Neutrophil (primary cell): ENCODE measurements around the gene NRG2.

Experiments used
- H3K27ac ChIP-seq: fragments of 200-600 bp; sonication (generic); 2 replicates; pipeline ENCODE4 v1.5.1; 2016; ENCODE audit warnings: mild to moderate bottlenecking, moderate library complexity
- H3K27me3 ChIP-seq: fragments of 200-600 bp; sonication (generic); 2 replicates; pipeline ENCODE4 v1.6.0; 2016; ENCODE audit warnings: mild to moderate bottlenecking
- H3K36me3 ChIP-seq: fragments of 200-600 bp; sonication (generic); 2 replicates; pipeline ENCODE4 v1.5.1; 2017
- H3K4me1 ChIP-seq, 2 experiments: fragments of 200-600 bp in 1 of 2; sonication (generic) in 1 of 2; 1 replicate in 1 of 2; 2 replicates in 1 of 2; pipeline versions ENCODE4 v1.5.1 to v1.6.1; 2013 to 2016; ENCODE audit warnings: low read depth in 1 of 2, low read length in 1 of 2, mild to moderate bottlenecking in 1 of 2, moderate library complexity in 1 of 2; ENCODE audit not compliant: control insufficient read depth in 1 of 2, insufficient read depth in 1 of 2
- H3K4me3 ChIP-seq, 2 experiments: fragments of 200-600 bp in 1 of 2; sonication (generic) in 1 of 2; 1 replicate in 1 of 2; 2 replicates in 1 of 2; pipeline ENCODE4 v1.5.1; 2013 to 2016; ENCODE audit warnings: low read depth in 1 of 2, low read length in 1 of 2, mild to moderate bottlenecking in 1 of 2, moderate library complexity in 1 of 2
- H3K9me3 ChIP-seq: fragments of 200-600 bp; sonication (generic); 2 replicates; pipeline ENCODE4 v1.5.1; 2016
- CTCF ChIP-seq: fragments of 200-600 bp; sonication (generic); IDR thresholded peaks from 2 replicates; pipeline ENCODE4 v1.5.1; 2016; ENCODE audit warnings: antibody characterized with exemption

Gene NRG2

GRCh38 chr5:139975942-139976341, 67.2 kb downstream of the NRG2 start:
- peaks cover 62% of the 10 kb centered on the region for H3K27me3 ChIP-seq
- H3K9me3 ChIP-seq: no peaks in the 10 kb centered on the region
- no peaks in the 10 kb centered on the region for H3K4me1 ChIP-seq
- H3K27ac ChIP-seq: no peak overlapping the region
- TF ChIP-seq CTCF: no peak
- H3K36me3 ChIP-seq: no peaks in the 10 kb centered on the region
- H3K4me3 ChIP-seq: no peak overlapping the region

GRCh38 chr5:139975306-139975705, 67.8 kb downstream of the NRG2 start:
- TF ChIP-seq CTCF: no peak
- Histone ChIP-seq H3K4me3 (no peak overlapping the region), H3K36me3 (no peaks in the 10 kb centered on the region), H3K27me3 (peaks cover 62% of the 10 kb centered on the region), H3K4me1 (no peaks in the 10 kb centered on the region), H3K9me3 (no peaks in the 10 kb centered on the region), H3K27ac (no peak overlapping the region)

DNA sequence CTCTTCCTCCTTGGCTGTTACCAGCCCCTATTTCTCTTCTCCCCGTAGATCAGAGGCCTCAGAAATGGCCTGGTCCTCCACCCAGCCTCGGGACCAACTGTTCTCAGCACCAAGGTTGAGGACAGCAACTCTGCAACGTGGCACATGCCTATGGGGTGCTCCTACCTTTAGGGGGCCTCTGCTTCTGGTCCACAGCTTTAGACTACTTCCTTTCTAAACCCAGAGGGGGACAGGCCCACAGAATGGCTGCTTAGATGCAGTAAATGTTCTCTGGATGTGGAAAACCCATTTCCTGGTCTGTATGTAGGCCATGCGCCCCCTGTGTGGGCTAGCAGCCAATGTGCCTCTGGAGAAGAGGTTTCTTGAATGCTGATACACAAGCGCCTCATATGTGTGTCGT, 68.4 kb downstream of the NRG2 start:
- Histone ChIP-seq H3K4me1 (no peaks in the 10 kb centered on the region), H3K36me3 (no peaks in the 10 kb centered on the region), H3K4me3 (no peak overlapping the region), H3K9me3 (no peaks in the 10 kb centered on the region), H3K27me3 (peaks cover 62% of the 10 kb centered on the region), H3K27ac (no peak overlapping the region)
- TF ChIP-seq CTCF: no peak

DNA sequence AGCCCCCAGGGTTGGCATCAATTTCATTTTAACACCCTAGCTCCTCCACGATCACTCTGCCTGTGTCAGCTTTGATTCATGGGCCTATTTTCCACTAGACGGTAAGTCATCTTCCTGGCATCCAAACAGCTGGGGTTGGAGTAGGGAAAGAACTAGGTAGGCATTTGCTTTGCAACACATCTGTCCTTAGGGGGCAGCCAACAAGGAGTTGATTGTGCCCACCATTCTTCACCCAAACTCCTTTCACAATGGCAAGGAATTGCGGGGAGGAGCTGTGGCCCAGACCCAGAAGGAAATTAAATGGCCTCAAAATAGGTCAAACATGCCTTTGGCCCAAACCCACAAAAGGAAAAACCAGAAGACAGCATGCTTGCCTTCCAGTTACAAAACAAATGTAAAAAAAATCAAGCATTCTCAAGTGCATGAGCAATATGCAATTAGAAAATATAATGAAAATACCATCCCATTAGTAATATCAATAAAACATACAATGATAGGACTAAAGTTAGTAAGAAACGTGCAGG, 71.8 kb downstream of the NRG2 start:
- Histone ChIP-seq H3K27me3 (peaks cover 61% of the 10 kb centered on the region), H3K27ac (no peak overlapping the region), H3K9me3 (no peaks in the 10 kb centered on the region), H3K4me3 (no peak overlapping the region), H3K4me1 (peaks cover 0 to 18% of the 10 kb centered on the region in 2 experiments), H3K36me3 (no peaks in the 10 kb centered on the region)
- TF ChIP-seq CTCF: no peak

GRCh38 chr5:139969318-139969717, 73.8 kb downstream of the NRG2 start:
- peaks cover 0 to 22% of the 10 kb centered on the region in 2 experiments for H3K4me1 ChIP-seq
- H3K27me3 ChIP-seq: peaks cover 44% of the 10 kb centered on the region
- TF ChIP-seq CTCF: no peak
- no peak overlapping the region for H3K4me3 ChIP-seq
- no peak overlapping the region for H3K27ac ChIP-seq
- no peaks in the 10 kb centered on the region for H3K36me3 ChIP-seq
- no peaks in the 10 kb centered on the region for H3K9me3 ChIP-seq
